Esophagus squamous epithelium (tissue), 5 donors: Measurements from ENCODE around the gene ARNT2. TPM values are rescaled to one million over a fixed set of nuclear protein-coding genes. Genes with fewer than 3 reads are reported as not detected.

Experiments used
- DNase-seq: peaks from one replicate; lab custom pipeline; 2025; lab: John Stamatoyannopoulos, UW
- H3K27ac ChIP-seq, 4 donors: fragments of 200-600 bp; sonication (generic); one replicate each; pipeline ENCODE4 v1.5.1; 2016 to 2019; ENCODE audit warnings: mild to moderate bottlenecking in 1 of 4
- H3K27me3 ChIP-seq, 4 donors: fragments of 200-600 bp; sonication (generic); 1 replicate in 3 of 4; 2 replicates in 1 of 4; pipeline versions ENCODE4 v1.5.1 to v1.6.0; 2017 to 2021; ENCODE audit warnings: antibody characterized with exemption in 1 of 4
- H3K36me3 ChIP-seq, 3 donors: fragments of 200-600 bp; sonication (generic); one replicate each; pipeline ENCODE4 v1.5.1; 2016 to 2019
- H3K4me1 ChIP-seq, 3 donors: fragments of 200-600 bp; sonication (generic); one replicate each; pipeline ENCODE4 v1.5.1; 2017 to 2019
- H3K4me3 ChIP-seq, 4 donors: fragments of 200-600 bp; sonication (generic); 1 replicate in 3 of 4; 2 replicates in 1 of 4; pipeline ENCODE4 v1.5.1; 2016 to 2019; ENCODE audit warnings: mild to moderate bottlenecking in 2 of 4, moderate library complexity in 1 of 4
- H3K9me3 ChIP-seq, 3 donors: fragments of 200-600 bp; sonication (generic); one replicate each; pipeline ENCODE4 v1.5.1; 2016 to 2019
- POLR2A ChIP-seq, 4 donors: fragments of 450-650 bp; IDR thresholded peaks; one replicate each; pipeline ENCODE4 v1.6.1; 2017; ENCODE audit warnings: antibody characterized with exemption in 4 of 4, mild to moderate bottlenecking in 4 of 4, moderate library complexity in 3 of 4
- WGBS, 2 donors: methylation state at CpG; one replicate each; pipeline ENCODE4 v1.1.5; 2018; 5-methylcytosine and 5-hydroxymethylcytosine counted together
- intact Hi-C: fragments of 100-400 bp; cut with DNase I; formaldehyde crosslinking; loops from one replicate; pipeline ENCODE4 v1.15.0; 2022
- total RNA-seq, 4 donors: library from RNA; depleted of rRNA; stranded (reverse); fragments of >200 nt; gene quantifications; one replicate each; pipeline ENCODE4 v1.1.0, GENCODE V29; 2016
- TF ChIP-seq, protein P1 (sequence below), 6 experiments: fragments of 450-650 bp in 4 of 6; fragments of 200-600 bp in 2 of 6; sonication (generic) in 2 of 6; IDR thresholded peaks; one replicate each; pipeline ENCODE4 v1.5.1; 2016 to 2019; ENCODE audit warnings: antibody characterized with exemption in 6 of 6, mild to moderate bottlenecking in 4 of 6, moderate library complexity in 4 of 6
- donor health status: DM: yes; HTN: yes; CAD: no.

ARNT2 gene
- total RNA-seq, 4 donors from 2014 or later = 0.15 to 5.7 (median 1.7) TPM

DNA sequence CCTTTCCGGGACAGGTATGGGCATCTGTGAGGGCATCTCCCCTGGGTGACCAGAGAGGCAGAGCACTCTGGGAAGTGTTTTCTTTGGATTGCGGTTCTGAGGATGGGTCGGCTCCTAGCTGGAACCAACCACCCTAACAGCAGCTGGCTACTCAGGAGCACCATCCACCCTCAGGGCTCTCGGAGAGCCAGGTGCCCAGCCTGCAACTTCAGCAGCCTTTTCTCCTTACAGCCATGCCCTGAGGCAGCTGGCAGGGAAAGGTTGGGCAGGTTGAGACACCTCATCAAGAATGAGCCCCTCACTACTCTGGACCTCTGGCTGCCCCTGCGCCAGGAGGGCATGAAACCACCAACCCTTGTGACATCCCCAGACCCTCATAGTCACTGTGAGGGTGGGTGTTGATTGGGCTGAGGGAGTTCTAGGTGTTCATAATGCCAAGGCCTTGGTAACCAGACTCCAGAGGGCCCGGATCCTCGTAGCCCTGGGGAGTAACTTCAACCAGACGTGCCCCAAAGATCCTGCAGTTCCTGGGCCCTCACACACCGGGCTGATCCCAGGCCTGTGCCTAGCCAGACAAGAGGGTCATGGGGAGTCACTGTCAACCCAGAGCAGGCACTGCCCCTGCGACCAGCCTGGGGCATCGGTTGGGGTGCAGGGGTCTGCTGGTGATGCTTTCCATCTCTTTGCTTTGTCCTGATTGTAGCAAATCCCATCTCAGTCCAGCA is 176.5 kb downstream of the ARNT2 start:
- 30 to 73% methylated on average over 2 to 4 of the region's 11 CpGs for WGBS, 2 donors
- peaks cover 0 to 14% (median 0%) of the 10 kb centered on the region in 4 donors for H3K27me3 ChIP-seq
- intact Hi-C loops = no loop called here
- TF ChIP-seq POLR2A (IDR thresholded peaks at IDR 0.05) = no peak
- TF ChIP-seq, protein P1, sequence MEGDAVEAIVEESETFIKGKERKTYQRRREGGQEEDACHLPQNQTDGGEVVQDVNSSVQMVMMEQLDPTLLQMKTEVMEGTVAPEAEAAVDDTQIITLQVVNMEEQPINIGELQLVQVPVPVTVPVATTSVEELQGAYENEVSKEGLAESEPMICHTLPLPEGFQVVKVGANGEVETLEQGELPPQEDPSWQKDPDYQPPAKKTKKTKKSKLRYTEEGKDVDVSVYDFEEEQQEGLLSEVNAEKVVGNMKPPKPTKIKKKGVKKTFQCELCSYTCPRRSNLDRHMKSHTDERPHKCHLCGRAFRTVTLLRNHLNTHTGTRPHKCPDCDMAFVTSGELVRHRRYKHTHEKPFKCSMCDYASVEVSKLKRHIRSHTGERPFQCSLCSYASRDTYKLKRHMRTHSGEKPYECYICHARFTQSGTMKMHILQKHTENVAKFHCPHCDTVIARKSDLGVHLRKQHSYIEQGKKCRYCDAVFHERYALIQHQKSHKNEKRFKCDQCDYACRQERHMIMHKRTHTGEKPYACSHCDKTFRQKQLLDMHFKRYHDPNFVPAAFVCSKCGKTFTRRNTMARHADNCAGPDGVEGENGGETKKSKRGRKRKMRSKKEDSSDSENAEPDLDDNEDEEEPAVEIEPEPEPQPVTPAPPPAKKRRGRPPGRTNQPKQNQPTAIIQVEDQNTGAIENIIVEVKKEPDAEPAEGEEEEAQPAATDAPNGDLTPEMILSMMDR (IDR thresholded peaks at IDR 0.05) = no peak
- no peak for DNase-seq
- H3K4me3 ChIP-seq = no peak overlapping the region
- peak overlapping the region; percentile 71 to 77 (median 76) for H3K27ac ChIP-seq
- H3K36me3 ChIP-seq = no peaks in the 10 kb centered on the region
- H3K9me3 ChIP-seq = no peaks in the 10 kb centered on the region
- peaks cover 11 to 52% (median 25%) of the 10 kb centered on the region in 3 donors for H3K4me1 ChIP-seq

DNA sequence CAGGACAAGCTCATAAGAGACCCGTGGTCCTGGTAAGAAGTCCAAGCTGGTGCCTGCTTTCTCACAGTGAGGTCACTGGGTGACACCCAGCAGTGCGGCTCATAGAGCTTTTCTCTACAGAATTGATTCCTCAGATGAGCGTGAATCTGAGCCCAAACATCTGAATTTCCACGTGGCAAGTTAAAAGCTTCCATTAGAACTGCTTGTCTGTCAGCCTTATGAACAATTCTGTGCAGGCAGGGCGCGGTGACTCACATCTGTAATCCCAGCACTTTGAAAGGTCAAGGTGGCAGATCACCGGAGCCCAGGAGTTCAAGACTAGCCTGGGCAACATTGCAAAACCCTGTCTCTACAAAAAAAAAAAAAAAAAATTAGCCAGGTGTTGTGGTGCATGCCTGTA is 177.8 kb downstream of the ARNT2 start:
- H3K4me3 ChIP-seq = no peak overlapping the region
- intact Hi-C loops = no loop called here
- peak overlapping the region; percentile 7 to 77 (median 74) for H3K27ac ChIP-seq
- peaks cover 17 to 65% (median 25%) of the 10 kb centered on the region in 3 donors for H3K4me1 ChIP-seq
- peaks cover 0 to 5% (median 0%) of the 10 kb centered on the region in 4 donors for H3K27me3 ChIP-seq
- TF ChIP-seq POLR2A (IDR thresholded peaks at IDR 0.05) = no peak
- TF ChIP-seq, protein P1 (IDR thresholded peaks at IDR 0.05) = no peak
- no peaks in the 10 kb centered on the region for H3K36me3 ChIP-seq
- H3K9me3 ChIP-seq = no peaks in the 10 kb centered on the region
- DNase-seq = no peak
- WGBS, 2 donors = 28 to 34% methylated on average over 2 to 5 of the region's 7 CpGs

DNA sequence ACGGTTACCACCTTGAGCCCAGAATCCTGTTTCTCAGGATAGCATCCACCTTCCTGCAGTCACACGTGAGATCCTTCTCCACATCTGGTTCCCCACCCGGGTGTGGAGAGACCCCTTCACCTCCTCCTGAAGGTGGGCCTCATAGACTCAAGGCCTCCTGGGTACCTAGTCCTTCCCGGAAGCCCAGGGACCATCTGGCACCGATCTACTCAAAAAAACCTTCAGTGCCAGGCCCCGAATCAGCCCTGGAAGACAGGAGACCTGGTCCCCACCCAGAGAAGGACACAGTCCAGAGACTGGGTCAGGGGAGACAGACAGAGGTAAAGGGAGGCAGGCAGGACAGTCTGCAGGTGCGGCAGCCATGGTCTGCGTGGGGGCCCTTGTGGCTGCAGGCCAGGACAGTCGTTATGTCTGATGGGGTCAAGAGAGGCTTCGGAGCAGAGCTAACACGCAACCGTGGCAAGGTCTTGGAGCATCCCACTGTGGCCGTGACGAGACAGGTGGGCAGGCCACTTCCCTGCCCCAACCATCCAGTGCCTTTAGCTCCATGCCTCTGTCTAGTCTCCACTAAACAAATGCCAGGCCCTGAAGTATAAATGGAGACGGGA is 178.7 kb downstream of the ARNT2 start:
- no peak overlapping the region for H3K27ac ChIP-seq
- WGBS, 2 donors = 89 to 97% methylated on average over 3 to 7 of the region's 15 CpGs
- no peak for TF ChIP-seq POLR2A (IDR thresholded peaks at IDR 0.05)
- TF ChIP-seq, protein P1 (IDR thresholded peaks at IDR 0.05) = no peak
- peaks cover 17 to 75% (median 33%) of the 10 kb centered on the region in 3 donors for H3K4me1 ChIP-seq
- no peak for DNase-seq
- no peaks in the 10 kb centered on the region for H3K9me3 ChIP-seq
- intact Hi-C loops = no loop called here
- H3K36me3 ChIP-seq = no peaks in the 10 kb centered on the region
- no peak overlapping the region for H3K4me3 ChIP-seq
- H3K27me3 ChIP-seq = peaks cover 0 to 5% (median 0%) of the 10 kb centered on the region in 4 donors

DNA sequence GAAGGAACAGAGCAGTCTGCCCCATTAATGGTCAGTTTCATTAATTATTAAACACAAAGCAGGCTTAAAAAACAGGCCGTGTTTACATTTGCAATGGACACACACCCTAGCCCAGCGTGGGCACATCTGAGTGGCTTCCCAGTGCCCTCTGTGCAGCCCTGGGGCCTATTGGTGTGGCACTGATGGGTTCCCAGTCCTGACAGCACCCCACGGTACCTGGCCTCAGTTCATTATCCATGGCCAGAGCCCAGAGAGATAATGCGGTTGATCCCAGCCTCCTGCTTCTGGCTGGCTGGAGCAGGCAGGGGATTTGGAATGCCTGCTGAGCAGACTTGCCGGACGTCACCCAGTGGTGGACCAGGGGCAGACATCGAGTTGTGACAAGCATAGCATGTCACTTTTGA is 180.4 kb downstream of the ARNT2 start:
- Histone ChIP-seq H3K4me1 (peaks cover 17 to 80% (median 39%) of the 10 kb centered on the region in 3 donors), H3K27me3 (no peaks in the 10 kb centered on the region), H3K9me3 (no peaks in the 10 kb centered on the region), H3K4me3 (no peak overlapping the region), H3K27ac (peak overlapping the region in 2 of 4 donors; percentile 22 to 55), H3K36me3 (no peaks in the 10 kb centered on the region)
- no peak for DNase-seq
- WGBS, 2 donors = 49 to 59% methylated on average over 3 to 7 of the region's 7 CpGs
- TF ChIP-seq, protein P1 (IDR thresholded peaks at IDR 0.05) = no peak
- TF ChIP-seq POLR2A (IDR thresholded peaks at IDR 0.05) = no peak
- intact Hi-C loops = no loop called here

DNA sequence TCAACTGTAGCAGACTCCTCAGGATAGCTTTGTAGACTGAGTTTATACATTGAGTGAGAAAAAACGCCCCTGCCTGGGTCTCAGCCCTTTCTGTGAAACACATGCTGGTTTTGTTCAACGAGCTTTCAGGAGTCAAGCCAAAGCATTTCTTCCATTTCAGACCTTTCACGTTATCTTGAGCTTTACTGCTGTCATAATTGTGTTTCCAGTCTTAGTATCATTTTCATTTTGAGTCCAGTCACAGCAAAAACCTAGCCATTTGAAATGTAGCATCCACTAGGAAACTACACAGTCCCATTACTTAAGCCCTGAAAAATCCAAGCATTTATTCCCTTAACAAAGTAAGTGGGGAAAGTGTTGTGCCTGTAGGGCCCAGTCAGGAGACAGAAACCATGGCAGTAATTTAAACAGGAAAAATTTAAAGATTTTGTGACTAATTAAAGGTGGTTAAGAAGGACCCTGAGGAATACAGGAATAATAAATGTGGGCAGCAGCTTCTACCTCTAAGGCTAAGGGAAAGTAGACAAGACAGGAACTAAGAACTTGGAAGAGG is 180.9 kb downstream of the ARNT2 start:
- intact Hi-C loops = no loop called here
- Histone ChIP-seq H3K36me3 (no peaks in the 10 kb centered on the region), H3K27me3 (no peaks in the 10 kb centered on the region), H3K4me1 (peaks cover 14 to 75% (median 39%) of the 10 kb centered on the region in 3 donors), H3K9me3 (no peaks in the 10 kb centered on the region), H3K27ac (peak overlapping the region in 3 of 4 donors; percentile 5 to 55 (median 22)), H3K4me3 (no peak overlapping the region)
- TF ChIP-seq, protein P1 (IDR thresholded peaks at IDR 0.05) = no peak
- no peak for TF ChIP-seq POLR2A (IDR thresholded peaks at IDR 0.05)
- DNase-seq = no peak
- 26 to 38% methylated on average over 3 of the region's 3 CpGs for WGBS, 2 donors
